Measurements from ENCODE around the gene HTRA2.
"Not testable (repeated sequence)": the region's sequence is repeated elsewhere in the genome, so short reads cannot be mapped to it uniquely, and the experiment has no call there.

Gene HTRA2

GRCh38 chr2:74556831-74557370 lies 27.2 kb downstream of the HTRA2 start:
- H3K27ac ChIP-seq: no peak overlapping the region
- no peak for DNase-seq (ENCODE audit: low read depth, low spot score)

GRCh38 chr2:74558284-74559230 lies 28.8 kb downstream of the HTRA2 start:
- H3K27ac ChIP-seq: no peak overlapping the region
- no peak for DNase-seq (ENCODE audit: low read depth, low spot score)

- no peak overlapping the region for H3K27ac ChIP-seq
- no peak for DNase-seq (ENCODE audit: low read depth, low spot score)
These were observed 30.2 kb downstream of the HTRA2 start for GRCh38 chr2:74559912-74560311.

GRCh38 chr2:74560591-74560990 lies 30.9 kb downstream of the HTRA2 start:
- no peak for DNase-seq (ENCODE audit: low read depth, low spot score)
- no peak overlapping the region for H3K27ac ChIP-seq

- H3K27ac ChIP-seq; DNase-seq (ENCODE audit: low read depth, low spot score): not testable (repeated sequence)
These were observed 31.3 kb downstream of the HTRA2 start for GRCh38 chr2:74561022-74561421.

DNA sequence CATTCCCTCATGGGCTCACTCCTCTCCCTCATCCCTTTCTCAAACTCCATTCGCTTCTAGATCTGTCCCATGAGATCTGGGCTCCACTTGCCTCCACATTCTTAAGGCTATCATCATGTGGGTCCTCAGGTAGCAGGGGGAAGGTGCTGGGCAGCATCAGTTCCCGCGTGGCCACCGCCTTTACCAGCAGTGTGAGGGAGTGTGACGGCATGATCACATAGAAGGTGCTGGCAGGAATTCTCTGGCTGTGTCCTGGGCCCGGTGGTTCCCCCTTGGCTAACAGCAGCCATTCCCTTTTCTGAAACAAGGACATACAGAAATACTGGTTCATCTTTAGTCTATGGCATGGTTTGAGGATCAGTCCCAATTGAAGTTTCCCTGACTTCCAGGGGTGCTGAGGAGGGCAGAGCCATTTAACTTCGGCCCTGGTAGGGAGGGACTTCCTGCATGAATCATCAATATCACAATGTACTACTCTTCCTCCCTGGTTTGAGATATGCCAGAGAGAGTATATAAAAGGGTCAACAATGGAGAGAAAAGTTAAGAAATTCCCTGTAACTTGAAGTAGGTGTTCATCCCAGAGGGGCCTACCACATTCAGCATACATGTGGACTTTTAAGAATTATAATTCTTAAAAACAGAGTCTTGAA lies 32.5 kb downstream of the HTRA2 start:
- DNase-seq (ENCODE audit: low read depth, low spot score): no peak
- no peak overlapping the region for H3K27ac ChIP-seq

DNA sequence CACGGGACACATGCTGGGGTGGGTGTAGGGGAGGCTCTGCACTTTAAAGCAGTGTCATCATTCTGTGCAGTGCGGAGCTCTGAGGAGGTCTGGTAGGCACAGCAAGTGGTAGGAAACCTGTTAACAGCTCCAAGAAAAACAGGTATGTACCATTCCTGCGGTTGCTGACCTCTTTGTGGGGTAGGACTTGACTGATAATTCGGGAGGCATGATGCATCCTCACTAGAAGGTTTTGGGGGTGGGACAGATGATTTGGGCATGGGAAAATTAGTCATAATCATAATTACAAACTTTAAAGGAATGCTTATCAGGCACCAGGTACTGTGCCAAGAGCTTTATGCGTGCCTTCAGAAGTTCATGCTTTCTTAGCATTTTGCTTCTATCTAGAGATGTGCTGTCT lies 34.5 kb downstream of the HTRA2 start:
- no peak for DNase-seq (ENCODE audit: low read depth, low spot score)
- H3K27ac ChIP-seq: no peak overlapping the region

- peak overlapping the region; percentile 76 for H3K27ac ChIP-seq
- no peak for DNase-seq (ENCODE audit: low read depth, low spot score)
These were observed 36.5 kb downstream of the HTRA2 start for GRCh38 chr2:74566076-74566753.

GRCh38 chr2:74566754-74567085 lies 37.0 kb downstream of the HTRA2 start:
- no peak for DNase-seq (ENCODE audit: low read depth, low spot score)
- H3K27ac ChIP-seq: peak overlapping the region; percentile 76

DNA sequence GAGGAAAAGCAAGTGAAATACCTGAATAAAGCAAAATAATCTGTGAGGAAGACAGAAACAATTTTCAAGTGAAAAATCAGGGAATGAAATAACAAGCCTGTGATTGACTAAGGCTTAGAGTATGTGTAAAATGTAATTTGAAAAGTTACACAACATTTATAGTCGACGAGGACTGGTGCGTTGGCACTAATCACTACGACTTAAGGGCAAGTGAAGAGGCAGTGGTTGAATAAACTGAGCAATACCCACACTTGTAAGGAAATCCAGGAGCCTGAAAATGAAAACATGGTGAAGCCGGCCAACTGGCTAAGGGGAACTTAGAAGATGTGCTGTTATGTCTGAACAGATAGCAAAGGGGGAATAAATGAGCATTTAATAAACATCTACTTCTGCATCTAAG lies 38.1 kb downstream of the HTRA2 start:
- peak overlapping the region; percentile 76 for H3K27ac ChIP-seq
- peak; percentile 48 for DNase-seq (ENCODE audit: low read depth, low spot score)

DNA sequence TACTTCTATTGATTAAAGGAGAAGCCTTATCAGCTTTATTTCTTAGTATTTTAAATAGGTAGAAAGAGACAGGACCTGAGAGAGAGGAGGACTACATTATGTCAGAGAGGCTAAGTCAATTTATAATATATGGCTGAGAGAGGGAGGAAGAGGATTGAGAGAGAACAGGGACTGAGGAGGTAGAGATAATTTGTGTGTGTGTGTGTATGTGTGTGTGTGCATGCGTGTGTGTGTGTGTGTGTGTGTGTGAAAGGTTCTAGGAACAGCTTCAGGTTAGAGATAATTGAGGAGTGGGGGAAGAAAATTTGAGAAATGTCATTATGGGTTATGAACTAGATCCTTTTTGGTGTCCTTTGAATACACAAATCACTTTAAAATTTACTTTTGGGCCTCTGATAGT lies 40.0 kb downstream of the HTRA2 start:
- DNase-seq (ENCODE audit: low read depth, low spot score): no peak
- H3K27ac ChIP-seq: no peak overlapping the region

GRCh38 chr2:74571058-74571457 lies 41.3 kb downstream of the HTRA2 start:
- H3K27ac ChIP-seq: no peak overlapping the region
- DNase-seq (ENCODE audit: low read depth, low spot score): no peak

GRCh38 chr2:74572178-74572925 lies 42.6 kb downstream of the HTRA2 start:
- no peak for DNase-seq (ENCODE audit: low read depth, low spot score)
- no peak overlapping the region for H3K27ac ChIP-seq

DNA sequence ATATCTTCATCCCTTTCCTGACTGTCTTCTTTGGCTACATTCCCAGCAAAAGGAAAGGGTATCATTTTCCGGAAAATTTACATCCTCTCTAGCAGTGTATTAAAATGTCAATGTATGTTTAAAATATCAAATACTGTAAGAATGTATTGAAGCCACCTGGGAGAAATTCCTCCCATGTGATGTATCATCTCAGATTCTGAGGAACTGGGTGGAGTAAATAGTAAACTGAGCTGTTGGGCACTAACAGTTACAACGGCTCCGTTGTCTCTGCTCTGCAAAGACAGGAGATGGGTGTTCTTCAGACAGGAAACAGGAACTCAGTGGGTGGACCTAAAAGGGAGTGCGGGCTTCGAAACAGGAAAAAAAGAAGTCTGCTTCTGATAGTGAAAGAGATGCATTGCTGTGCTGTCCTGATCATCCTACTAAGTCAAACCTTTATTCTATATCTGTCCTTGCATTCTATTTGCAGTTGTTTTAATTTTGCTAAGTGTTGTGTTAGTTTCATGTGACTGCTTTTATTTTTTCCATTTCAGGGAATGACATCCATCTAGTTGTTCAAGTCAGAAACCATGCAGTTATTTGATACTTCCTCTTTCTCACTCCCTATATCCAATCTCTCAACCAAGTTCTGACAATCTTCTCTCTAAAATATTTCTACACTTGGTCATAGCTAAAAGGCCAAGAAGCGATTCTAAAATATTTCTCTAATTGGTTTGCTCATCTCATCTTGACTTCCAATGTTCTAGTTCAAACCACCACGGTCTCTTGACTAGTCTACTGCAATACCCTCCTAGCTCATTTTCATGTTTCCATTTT lies 44.2 kb downstream of the HTRA2 start:
- DNase-seq (ENCODE audit: low read depth, low spot score): no peak
- H3K27ac ChIP-seq: peak overlapping the region; percentile 68

- no peak for DNase-seq (ENCODE audit: low read depth, low spot score)
- no peak overlapping the region for H3K27ac ChIP-seq
These were observed 45.6 kb downstream of the HTRA2 start for GRCh38 chr2:74575320-74575719.

- no peak for DNase-seq (ENCODE audit: low read depth, low spot score)
- peak overlapping the region; percentile 35 for H3K27ac ChIP-seq
These were observed 46.6 kb downstream of the HTRA2 start for GRCh38 chr2:74576211-74576862.

DNA sequence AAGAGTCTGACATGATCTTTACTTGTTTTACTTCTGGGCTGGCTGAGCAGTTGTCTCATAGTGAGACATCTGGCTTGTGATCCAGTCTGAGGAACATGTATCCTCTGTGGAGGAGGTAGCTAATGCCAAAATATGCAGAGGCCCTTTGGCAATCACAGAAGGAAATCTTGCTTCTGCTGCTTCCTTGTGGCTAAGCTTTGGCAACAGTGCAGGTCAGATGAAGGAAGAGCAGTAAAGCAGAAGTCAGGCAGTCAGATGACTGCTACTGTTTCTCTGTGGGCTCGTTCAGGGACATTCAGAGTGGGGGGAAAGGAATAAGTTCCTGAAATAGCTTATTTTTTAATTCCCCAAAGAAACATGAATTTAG lies 47.1 kb downstream of the HTRA2 start:
- no peak for DNase-seq (ENCODE audit: low read depth, low spot score)
- peak overlapping the region; percentile 35 for H3K27ac ChIP-seq

- peak overlapping the region; percentile 35 for H3K27ac ChIP-seq
- no peak for DNase-seq (ENCODE audit: low read depth, low spot score)
These were observed 47.7 kb downstream of the HTRA2 start for GRCh38 chr2:74577448-74577847.

- no peak overlapping the region for H3K27ac ChIP-seq
These were observed 48.7 kb downstream of the HTRA2 start for GRCh38 chr2:74578408-74578807.

More at GRCh38 chr2:74578408-74578807, 48.7 kb downstream of the HTRA2 start:
- DNase-seq (ENCODE audit: low read depth, low spot score): no peak
